DMS114 treated with DMSO at 0.1 percent for 48 hours (cell line): Measurements from ENCODE around the gene TENT4A.

Experiments used
- DNase-seq: peaks from one replicate; lab custom pipeline; 2025; ENCODE audit not compliant: unreplicated experiment; lab: John Stamatoyannopoulos, UW

The TENT4A gene

DNA sequence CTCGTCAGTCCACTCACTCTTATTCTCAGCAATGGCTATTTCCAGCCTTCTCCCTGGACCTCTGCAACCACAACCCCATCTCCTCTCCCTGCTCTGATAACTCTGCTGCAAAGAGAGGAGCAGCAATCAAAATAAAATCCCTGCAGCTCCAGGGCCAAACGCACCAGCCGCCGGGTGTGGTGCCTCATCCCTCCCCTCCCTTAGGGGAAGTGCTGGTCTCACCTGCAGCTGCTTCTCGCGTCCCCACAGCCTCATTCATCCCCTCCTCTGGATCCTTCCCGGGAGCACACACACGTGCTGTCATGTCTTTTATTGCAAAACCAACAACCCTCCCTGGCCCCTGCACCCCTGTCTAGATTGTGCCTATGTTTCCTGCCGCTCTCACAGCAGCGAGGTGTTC is 77.8 kb downstream of the TENT4A start:
- no peak for DNase-seq

GRCh38 chr5:6792376-6792775 is 79.1 kb downstream of the TENT4A start:
- DNase-seq: no peak

DNA sequence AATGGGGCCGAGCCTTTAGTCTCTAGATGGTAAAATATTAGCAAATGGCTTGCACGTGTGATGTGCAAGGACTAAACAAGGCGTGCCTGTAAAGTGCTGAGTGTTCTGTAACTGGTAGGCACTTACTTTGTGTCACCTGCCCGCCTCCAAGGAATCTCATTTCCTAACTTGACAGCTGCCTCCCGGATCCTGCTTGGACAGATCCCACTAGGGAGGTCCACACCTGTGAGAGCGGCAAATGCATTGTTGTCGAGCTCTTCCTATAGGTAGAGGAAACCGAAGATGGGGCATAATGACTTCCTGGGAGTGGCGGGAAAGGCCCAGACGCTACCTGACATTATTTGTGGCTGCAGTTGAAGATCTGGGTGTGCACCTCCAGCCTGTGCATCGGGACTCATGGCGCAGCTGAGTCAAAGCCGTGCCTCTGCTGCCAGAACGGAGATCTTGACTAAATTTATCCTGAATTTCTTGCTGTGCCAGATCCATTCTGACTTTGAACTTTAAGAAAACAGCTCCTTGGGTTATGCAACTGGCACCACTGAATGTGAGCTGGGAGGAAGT is 79.8 kb downstream of the TENT4A start:
- no peak for DNase-seq

GRCh38 chr5:6801236-6801635 is 88.0 kb downstream of the TENT4A start:
- DNase-seq: no peak

GRCh38 chr5:6803981-6804550 is 90.8 kb downstream of the TENT4A start:
- DNase-seq: no peak

- no peak for DNase-seq
Observed at GRCh38 chr5:6804766-6805501, 91.7 kb downstream of the TENT4A start.

DNA sequence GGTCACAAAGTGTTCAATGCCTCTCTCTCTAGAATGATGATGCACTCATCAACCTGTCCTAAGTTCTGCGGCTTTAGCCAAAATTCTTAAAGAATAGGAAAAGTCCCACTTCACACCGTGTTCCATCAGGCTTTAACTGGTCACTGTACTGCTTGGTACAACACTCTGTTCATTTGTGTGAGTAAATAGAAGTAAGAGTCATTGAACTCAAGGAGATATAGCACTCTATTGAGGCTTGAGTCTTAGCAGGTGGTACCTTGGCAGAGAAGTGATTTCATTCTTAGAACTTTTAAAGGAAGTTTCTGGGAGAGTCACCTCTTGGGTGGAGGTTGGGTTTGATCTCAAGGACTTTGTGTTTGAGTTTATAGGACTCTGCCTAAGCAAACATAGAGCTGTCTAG is 92.6 kb downstream of the TENT4A start:
- no peak for DNase-seq
